Measurements from ENCODE around the gene KAT14.
"Not testable (repeated sequence)": the region's sequence is repeated elsewhere in the genome, so short reads cannot be mapped to it uniquely, and the experiment has no call there.

Gene KAT14

GRCh38 chr20:18144541-18145099 is 7.0 kb downstream of the KAT14 start:
- FAIRE-seq: no peak

GRCh38 chr20:18154342-18154741 is 16.7 kb downstream of the KAT14 start:
- FAIRE-seq (no peak), DNase-seq (ENCODE audit: insufficient read length, low spot score) (no peak)

More at GRCh38 chr20:18144541-18145099, 7.0 kb downstream of the KAT14 start:
- no peak for DNase-seq (ENCODE audit: insufficient read length, low spot score)

GRCh38 chr20:18156045-18156444 is 18.4 kb downstream of the KAT14 start:
- DNase-seq (ENCODE audit: insufficient read length, low spot score): no peak
- no peak for FAIRE-seq

- FAIRE-seq (no peak), DNase-seq (ENCODE audit: insufficient read length, low spot score) (no peak)
Measured at GRCh38 chr20:18164356-18164755, 26.7 kb downstream of the KAT14 start.

GRCh38 chr20:18165553-18165952 is 27.9 kb downstream of the KAT14 start:
- DNase-seq (ENCODE audit: insufficient read length, low spot score) (no peak), FAIRE-seq (no peak)

- FAIRE-seq (no peak), DNase-seq (ENCODE audit: insufficient read length, low spot score) (no peak)
Measured at GRCh38 chr20:18166241-18166881, 28.7 kb downstream of the KAT14 start.

- FAIRE-seq (no peak), DNase-seq (ENCODE audit: insufficient read length, low spot score) (no peak)
Measured at GRCh38 chr20:18166950-18167349, 29.3 kb downstream of the KAT14 start.

GRCh38 chr20:18172379-18172778 is 34.7 kb downstream of the KAT14 start:
- FAIRE-seq (no peak), DNase-seq (ENCODE audit: insufficient read length, low spot score) (no peak)

- DNase-seq (ENCODE audit: insufficient read length, low spot score): no peak
- no peak for FAIRE-seq
Measured at GRCh38 chr20:18174906-18175683, 37.4 kb downstream of the KAT14 start.

GRCh38 chr20:18176318-18176785 is 38.7 kb downstream of the KAT14 start:
- no peak for FAIRE-seq
- DNase-seq (ENCODE audit: insufficient read length, low spot score): no peak

- FAIRE-seq: not testable (repeated sequence)
Measured at GRCh38 chr20:18180366-18180765, 42.7 kb downstream of the KAT14 start.

GRCh38 chr20:18180815-18181214 is 43.2 kb downstream of the KAT14 start:
- DNase-seq (ENCODE audit: insufficient read length, low spot score) (no peak), FAIRE-seq (no peak)

More at GRCh38 chr20:18180366-18180765, 42.7 kb downstream of the KAT14 start:
- not testable (repeated sequence) for DNase-seq (ENCODE audit: insufficient read length, low spot score)

- DNase-seq (ENCODE audit: insufficient read length, low spot score): no peak
- no peak for FAIRE-seq
Measured at GRCh38 chr20:18187020-18187419, 49.4 kb downstream of the KAT14 start.

GRCh38 chr20:18188434-18188833 is 50.8 kb downstream of the KAT14 start:
- DNase-seq (ENCODE audit: insufficient read length, low spot score) (no peak), FAIRE-seq (no peak)

GRCh38 chr20:18190338-18191233 is 52.9 kb downstream of the KAT14 start:
- FAIRE-seq (no peak), DNase-seq (ENCODE audit: insufficient read length, low spot score) (no peak)

GRCh38 chr20:18191306-18191705 is 53.6 kb downstream of the KAT14 start:
- FAIRE-seq: no peak
- no peak for DNase-seq (ENCODE audit: insufficient read length, low spot score)

GRCh38 chr20:18194461-18194860 is 56.8 kb downstream of the KAT14 start:
- DNase-seq (ENCODE audit: insufficient read length, low spot score); FAIRE-seq: not testable (repeated sequence)

GRCh38 chr20:18195931-18196330 is 58.3 kb downstream of the KAT14 start:
- DNase-seq (ENCODE audit: insufficient read length, low spot score) (no peak), FAIRE-seq (no peak)

GRCh38 chr20:18197382-18198070 is 59.9 kb downstream of the KAT14 start:
- FAIRE-seq (no peak), DNase-seq (ENCODE audit: insufficient read length, low spot score) (no peak)

GRCh38 chr20:18202966-18203365 is 65.3 kb downstream of the KAT14 start:
- DNase-seq (ENCODE audit: insufficient read length, low spot score) (no peak), FAIRE-seq (no peak)
